Left ventricle myocardium superior (tissue), 1 donor: Measurements from ENCODE around the gene CTNNA3. TPM values are rescaled to one million over a fixed set of nuclear protein-coding genes. Genes with fewer than 3 reads are reported as not detected.

ENCODE experiments used
- ATAC-seq: fragments of 200-7000 bp; cut with Tn5 transposase; one replicate; pipeline ENCODE4 v1.9.1; 2020; ENCODE audit warnings: mild to moderate bottlenecking, moderate library complexity
- DNase-seq: peaks from one replicate; pipeline ENCODE4 v3.0.0-alpha.2; 2020
- intact Hi-C: fragments of 100-400 bp; cut with micrococcal nuclease; formaldehyde crosslinking; loops from one replicate; pipeline ENCODE4 v1.11.0; 2022
- total RNA-seq: library from RNA; stranded (reverse); fragmentation: NEBNext Ultra II Directional; extraction: Animal tissue kit (Norgen Biotek cat#: 25700); gene quantifications from one replicate; pipeline ENCODE4 v1.2.1, GENCODE V29; 2021
- donor health status: DM: no; HTN: yes; CAD: no; lungs with severe emphysema.

Gene CTNNA3
- total RNA-seq, 1 donor from 2014 or later: 130 TPM

GRCh38 chr10:66772548-66773471 is 923.2 kb downstream of the CTNNA3 start:
- intact Hi-C loops: no loop called here
- no peak for ATAC-seq
- DNase-seq: no peak

GRCh38 chr10:66767707-66768106 is 928.3 kb downstream of the CTNNA3 start:
- intact Hi-C loops: no loop called here
- no peak for ATAC-seq
- DNase-seq: no peak

- intact Hi-C loops: no loop called here
- ATAC-seq: no peak
Observed at GRCh38 chr10:66762218-66762729, 933.7 kb downstream of the CTNNA3 start.

GRCh38 chr10:66760941-66761340 is 935.1 kb downstream of the CTNNA3 start:
- intact Hi-C loops: no loop called here
- ATAC-seq (no peak), DNase-seq (no peak)

More at GRCh38 chr10:66762218-66762729, 933.7 kb downstream of the CTNNA3 start:
- DNase-seq: no peak

GRCh38 chr10:66755474-66755873 is 940.5 kb downstream of the CTNNA3 start:
- intact Hi-C loops: no loop called here
- ATAC-seq (no peak), DNase-seq (no peak)

GRCh38 chr10:66752714-66753113 is 943.3 kb downstream of the CTNNA3 start:
- intact Hi-C loops: no loop called here
- DNase-seq: no peak
- no peak for ATAC-seq

GRCh38 chr10:66748217-66748616 is 947.8 kb downstream of the CTNNA3 start:
- ATAC-seq (no peak), DNase-seq (no peak)
- intact Hi-C loops: no loop called here

- no peak for ATAC-seq
- intact Hi-C loops: no loop called here
Observed at GRCh38 chr10:66747451-66747850, 948.5 kb downstream of the CTNNA3 start.

GRCh38 chr10:66746711-66747110 is 949.3 kb downstream of the CTNNA3 start:
- intact Hi-C loops: no loop called here

More at GRCh38 chr10:66747451-66747850, 948.5 kb downstream of the CTNNA3 start:
- no peak for DNase-seq

GRCh38 chr10:66746246-66746645 is 949.7 kb downstream of the CTNNA3 start:
- DNase-seq (no peak), ATAC-seq (no peak)
- intact Hi-C loops: no loop called here

More at GRCh38 chr10:66746711-66747110, 949.3 kb downstream of the CTNNA3 start:
- DNase-seq: no peak
- no peak for ATAC-seq

GRCh38 chr10:66744915-66745314 is 951.1 kb downstream of the CTNNA3 start:
- ATAC-seq (no peak), DNase-seq (no peak)
- intact Hi-C loops: no loop called here

GRCh38 chr10:66737241-66737640 is 958.8 kb downstream of the CTNNA3 start:
- ATAC-seq: no peak
- intact Hi-C loops: no loop called here
- DNase-seq: no peak

- ATAC-seq (no peak), DNase-seq (no peak)
- intact Hi-C loops: no loop called here
Observed at GRCh38 chr10:66723608-66724400, 972.2 kb downstream of the CTNNA3 start.

GRCh38 chr10:66719483-66719882 is 976.5 kb downstream of the CTNNA3 start:
- DNase-seq (no peak), ATAC-seq (no peak)
- intact Hi-C loops: no loop called here

GRCh38 chr10:66717231-66717981 is 978.6 kb downstream of the CTNNA3 start:
- ATAC-seq: no peak
- intact Hi-C loops: no loop called here

GRCh38 chr10:66714741-66715140 is 981.3 kb downstream of the CTNNA3 start:
- DNase-seq (no peak), ATAC-seq (no peak)
- intact Hi-C loops: no loop called here

More at GRCh38 chr10:66717231-66717981, 978.6 kb downstream of the CTNNA3 start:
- no peak for DNase-seq

- intact Hi-C loops: no loop called here
- DNase-seq: no peak
- ATAC-seq: peak; percentile 45
Observed at GRCh38 chr10:66713387-66713786, 982.6 kb downstream of the CTNNA3 start.

GRCh38 chr10:66698069-66698468 is 997.9 kb downstream of the CTNNA3 start:
- intact Hi-C loops: no loop called here
- DNase-seq (no peak), ATAC-seq (no peak)

- DNase-seq (no peak), ATAC-seq (no peak)
- intact Hi-C loops: no loop called here
Observed at GRCh38 chr10:66695046-66695445, 1000.9 kb downstream of the CTNNA3 start.
